HG02884 (cell line): ENCODE data around the gene TUBB3.
"Not testable (repeated sequence)": the region's sequence is repeated elsewhere in the genome, so short reads cannot be mapped to it uniquely, and the experiment has no call there.

Experiments used
- ATAC-seq: cut with Tn5 transposase; IDR thresholded peaks from one replicate; pipeline ENCODE4 v1.9.1; 2021; ENCODE audit warnings: mild to moderate bottlenecking, moderate library complexity; ENCODE audit not compliant: unreplicated experiment

TUBB3 gene

DNA sequence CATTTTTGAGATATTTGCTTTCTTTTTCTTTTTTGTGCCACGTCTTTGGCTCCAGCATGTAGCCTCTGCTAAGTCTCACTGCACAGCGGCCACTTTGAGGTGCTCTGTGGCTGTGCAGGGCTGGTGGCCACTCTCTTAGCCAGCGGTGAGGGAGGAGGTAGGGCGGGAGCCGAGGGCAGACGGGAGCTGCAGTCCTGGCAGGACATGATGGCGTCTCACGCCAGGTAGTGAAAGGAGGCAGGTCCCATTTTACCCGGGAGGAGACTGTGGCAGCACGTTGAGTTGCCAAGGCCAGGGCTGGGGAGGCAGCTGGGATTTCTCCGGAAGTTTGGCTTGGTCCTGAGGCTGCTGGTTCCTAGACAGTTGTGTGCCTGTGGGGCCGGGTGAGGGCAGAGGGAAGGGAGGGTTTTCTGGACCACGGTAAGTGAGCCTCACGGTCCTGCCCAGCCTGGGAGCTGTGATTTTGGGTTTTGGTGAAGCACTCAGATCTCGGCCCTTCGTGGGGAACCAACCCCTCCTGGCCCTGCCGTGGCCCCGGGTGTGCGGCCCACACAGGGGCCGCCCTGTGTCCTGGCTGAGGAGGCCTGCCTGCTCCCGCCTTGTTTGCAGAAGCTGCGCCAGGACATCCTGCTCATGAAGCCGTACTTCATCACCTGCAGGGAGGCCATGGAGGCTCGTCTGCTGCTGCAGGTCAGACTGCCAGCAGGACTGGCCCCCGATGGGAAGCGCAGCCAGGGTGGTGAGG lies 39.8 kb downstream of the TUBB3 start:
- no peak for ATAC-seq

DNA sequence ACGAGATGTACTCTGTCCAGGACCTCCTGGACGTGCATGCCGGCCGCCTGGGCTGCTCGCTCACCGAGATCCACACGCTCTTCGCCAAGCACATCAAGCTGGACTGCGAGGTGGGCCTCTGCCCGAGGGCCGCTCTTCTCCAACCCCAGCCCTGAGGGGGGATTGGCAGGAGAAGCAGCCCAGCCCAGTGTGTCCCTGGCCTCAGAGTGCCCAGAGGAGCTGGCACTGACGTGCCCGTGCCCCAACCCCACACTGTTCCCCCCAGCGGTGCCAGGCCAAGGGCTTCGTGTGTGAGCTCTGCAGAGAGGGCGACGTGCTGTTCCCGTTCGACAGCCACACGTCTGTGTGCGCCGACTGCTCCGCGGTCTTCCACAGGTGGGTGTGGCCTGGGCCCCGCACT lies 41.1 kb downstream of the TUBB3 start:
- ATAC-seq, result no peak

DNA sequence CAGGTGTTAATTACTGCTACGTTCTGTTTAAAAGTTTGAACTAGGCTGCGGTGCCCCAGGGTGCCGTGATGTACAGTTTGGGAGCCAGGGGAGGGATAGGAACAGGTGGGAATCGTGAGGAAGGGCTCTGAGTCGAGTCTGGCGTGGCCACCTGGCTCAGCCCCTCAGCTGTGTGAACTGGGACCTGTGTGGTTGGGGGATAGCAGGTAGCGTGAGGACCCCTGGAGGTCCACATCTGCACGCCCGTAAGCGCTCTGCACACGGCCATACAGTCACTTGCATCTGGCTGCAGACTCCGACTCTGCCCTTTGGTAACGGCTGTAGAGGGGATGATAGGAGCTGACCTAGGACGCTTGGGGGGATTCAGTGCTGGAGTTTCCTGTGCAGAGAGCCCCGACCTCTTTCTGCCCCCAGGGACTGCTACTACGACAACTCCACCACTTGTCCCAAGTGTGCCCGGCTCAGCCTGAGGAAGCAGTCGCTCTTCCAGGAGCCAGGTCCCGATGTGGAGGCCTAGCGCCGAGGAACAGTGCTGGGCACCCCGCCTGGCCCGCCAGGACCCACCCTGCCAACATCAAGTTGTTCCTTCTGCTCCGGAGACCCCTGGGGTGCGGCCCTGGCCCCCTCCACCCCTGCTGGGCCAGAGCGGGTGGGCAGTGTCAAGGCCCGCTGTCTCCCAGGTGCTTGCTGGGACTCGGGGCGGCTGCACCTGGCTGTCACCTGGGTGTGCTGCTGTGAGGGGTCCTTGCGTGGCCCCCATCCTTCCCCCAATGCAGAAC lies 42.5 kb downstream of the TUBB3 start:
- no peak for ATAC-seq

DNA sequence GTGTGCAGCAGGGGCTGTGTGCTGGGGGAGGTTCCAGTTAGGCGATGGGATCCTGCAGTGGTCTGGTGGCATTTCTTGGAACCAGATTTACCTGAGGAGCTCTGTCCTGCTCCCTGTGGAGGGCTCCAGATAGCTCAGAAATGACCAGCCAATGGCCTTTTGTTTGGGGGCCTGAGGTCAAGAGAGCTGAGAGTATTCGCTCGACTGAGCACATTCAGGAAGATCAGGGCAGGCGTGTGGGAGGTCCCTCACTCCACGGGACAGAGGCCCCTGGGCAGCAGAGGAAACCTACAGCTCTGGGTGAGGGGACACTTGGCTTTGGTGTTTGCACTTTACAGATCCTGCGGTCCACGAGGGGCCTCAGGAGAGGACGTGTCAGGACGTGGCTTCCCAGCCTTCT lies 43.6 kb downstream of the TUBB3 start:
- ATAC-seq, result no peak

DNA sequence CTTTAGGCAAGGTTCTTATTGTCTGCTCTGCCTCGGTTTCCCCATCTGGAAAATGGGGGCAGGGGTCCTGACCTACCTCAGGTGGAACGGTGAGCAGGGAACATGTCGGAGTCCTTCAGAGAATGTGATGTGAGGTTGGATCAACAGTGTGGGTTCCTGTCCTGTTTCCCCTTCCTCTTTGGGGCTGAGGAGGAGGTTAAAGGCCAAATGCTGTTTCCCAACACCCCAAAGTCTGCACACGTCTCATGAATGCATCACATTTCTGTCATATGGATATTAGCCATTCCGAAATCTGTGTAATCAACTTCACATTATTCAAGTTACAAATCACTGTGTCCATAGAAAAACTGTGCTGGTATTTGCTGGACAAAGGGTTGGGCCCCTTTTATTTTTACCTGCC lies 44.3 kb downstream of the TUBB3 start:
- not testable (repeated sequence) for ATAC-seq

DNA sequence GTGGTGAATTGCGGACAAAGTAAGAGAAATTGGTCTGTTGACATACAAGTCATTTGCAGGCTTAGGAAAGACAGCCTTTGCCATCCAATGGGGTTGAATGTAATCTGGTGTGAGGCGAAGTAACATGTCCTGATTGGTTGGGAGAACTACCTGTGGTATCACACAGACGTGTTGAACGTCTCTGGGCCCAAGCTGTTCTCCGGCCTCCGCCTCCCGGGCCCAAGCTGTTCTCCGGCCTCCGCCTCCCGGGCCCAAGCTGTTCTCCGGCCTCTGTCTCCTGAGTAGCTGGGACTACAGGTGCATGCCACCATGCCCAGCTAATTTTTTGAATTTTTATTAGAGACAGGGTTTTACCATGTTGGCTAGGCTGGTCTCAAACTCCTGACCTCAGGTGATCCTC lies 44.9 kb downstream of the TUBB3 start:
- ATAC-seq, result not testable (repeated sequence)

DNA sequence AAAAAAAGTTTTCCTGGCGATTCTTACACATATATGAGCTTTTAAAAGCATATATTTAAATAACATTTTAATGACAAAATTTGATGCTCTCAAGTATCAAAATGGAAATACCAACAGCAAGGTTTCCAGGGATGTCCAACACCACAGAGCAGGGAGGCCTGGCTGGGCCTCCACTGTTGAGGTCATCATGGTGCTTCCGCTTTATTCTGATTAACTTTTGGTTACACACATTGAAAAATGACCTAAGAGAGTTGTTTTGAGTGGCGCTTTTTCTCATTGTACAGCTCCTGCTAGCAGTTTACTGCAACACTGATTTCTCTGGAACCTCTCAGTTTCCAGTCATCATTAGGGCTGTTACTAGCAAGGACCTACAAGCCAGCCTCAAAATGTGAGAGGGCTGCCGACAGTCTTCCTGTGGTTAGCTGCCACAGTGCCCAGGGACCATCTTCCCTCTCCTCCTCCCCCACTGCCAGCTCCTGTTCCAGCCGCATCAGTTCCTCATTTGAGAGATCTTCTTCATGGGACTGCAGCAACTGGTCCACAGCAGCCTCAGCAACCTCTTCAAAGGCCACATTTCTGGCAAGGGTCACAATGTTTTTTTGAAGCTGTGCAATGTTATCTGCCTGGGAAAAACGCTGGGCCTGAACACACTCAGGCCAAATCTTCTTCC lies 46.7 kb downstream of the TUBB3 start:
- no peak for ATAC-seq

DNA sequence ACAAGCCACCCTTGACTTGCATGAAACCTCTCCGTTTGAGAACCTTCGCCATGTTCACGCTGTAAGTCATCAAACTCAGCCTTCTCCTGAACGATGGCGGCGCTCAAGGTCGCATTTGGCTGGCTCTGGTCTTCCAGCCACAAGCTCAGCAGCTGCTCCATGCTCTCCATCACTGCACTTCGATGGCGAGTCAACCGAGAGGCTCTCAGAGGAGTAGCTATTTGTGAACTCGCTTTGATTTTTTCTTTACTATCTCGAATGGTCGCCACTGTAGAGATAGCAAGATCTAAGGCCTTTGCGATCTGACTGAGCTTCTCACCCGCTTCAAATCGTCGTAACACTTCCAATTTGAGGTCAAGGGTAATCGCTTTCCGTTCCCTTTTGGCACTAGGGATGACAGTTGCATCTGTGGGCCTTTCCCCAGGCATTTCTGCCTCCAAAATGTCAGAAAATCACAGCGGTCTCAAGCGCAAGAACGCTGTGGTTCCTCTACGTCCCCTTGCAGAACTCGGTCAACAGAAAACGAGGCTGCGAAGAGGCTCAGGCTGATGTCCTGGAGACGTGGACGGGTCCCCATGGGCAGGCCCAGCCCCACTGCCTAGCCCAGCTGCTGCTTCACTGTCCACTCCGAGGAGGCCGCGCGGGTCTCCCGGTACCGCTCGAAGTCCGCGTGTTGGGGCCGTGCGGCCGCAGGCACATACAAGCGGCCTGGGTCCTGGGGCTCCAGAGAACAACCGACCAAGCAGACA lies 48.5 kb downstream of the TUBB3 start:
- no peak for ATAC-seq

DNA sequence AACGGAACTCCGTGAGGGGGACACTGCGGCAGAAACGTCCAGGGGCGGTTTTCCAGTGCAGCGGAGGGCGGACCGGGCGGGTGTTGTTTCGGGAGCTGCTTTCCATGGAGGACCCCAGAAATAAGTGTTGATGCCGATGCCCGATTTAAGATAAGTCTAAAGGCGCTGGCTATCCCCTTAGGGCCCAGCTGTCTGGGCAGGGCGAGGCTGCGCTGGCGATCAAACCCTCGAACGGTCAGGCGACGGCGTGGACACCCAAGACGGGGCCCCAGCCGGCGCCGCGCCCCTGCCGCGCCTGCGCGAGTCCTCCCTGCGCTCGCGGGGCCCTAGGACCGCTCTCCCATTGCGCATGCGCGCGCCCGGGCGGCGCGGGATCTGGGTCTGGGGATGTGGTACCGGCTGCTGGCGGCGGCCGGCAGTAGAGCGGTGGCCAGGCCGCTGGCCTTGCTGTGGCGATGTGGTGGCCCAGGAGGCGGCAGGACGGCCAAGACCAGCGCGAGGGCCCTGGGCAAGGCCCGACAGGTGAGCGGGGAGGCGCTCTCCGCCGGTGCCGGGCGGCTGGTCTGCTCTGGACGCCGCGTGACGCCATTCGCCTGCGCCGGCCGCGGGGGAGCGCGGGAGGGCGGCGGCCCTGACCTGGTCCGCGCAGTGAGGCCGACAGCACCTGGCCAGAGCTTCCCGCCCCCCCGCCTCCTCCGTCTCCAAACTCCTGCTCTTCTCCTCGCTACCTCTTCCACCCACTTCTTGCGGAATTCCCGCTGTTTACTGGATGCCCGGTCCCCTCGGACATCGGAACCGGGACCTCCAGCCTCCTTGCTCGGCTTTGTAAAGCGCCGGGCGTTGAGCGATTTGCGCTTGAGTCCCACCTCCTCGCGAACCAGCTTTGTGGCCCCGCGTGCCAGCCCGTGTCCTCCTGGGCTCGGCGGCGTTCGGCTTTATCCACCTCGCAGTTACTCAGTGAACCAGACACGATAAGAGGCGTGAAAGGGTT lies 49.4 kb downstream of the TUBB3 start:
- ATAC-seq, result peak; percentile 86

DNA sequence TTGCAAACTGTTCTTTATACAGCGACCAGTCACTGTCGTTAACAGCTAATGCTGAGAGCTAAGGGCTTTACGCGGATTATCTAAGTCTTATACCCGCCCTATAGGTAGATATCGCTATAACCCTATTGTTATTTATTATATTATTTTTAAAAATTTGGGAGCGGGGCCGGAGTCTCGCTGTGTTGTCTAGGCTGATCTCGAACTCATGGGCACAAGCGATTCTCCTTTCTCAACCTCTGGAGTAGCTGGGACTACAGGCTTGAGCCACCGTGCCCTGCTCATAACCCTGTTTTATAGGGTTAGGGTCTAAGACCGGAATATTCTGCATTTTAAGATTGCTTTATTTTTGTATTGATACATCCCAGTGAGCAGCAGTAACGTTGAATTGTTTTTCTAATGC lies 50.1 kb downstream of the TUBB3 start:
- no peak for ATAC-seq

DNA sequence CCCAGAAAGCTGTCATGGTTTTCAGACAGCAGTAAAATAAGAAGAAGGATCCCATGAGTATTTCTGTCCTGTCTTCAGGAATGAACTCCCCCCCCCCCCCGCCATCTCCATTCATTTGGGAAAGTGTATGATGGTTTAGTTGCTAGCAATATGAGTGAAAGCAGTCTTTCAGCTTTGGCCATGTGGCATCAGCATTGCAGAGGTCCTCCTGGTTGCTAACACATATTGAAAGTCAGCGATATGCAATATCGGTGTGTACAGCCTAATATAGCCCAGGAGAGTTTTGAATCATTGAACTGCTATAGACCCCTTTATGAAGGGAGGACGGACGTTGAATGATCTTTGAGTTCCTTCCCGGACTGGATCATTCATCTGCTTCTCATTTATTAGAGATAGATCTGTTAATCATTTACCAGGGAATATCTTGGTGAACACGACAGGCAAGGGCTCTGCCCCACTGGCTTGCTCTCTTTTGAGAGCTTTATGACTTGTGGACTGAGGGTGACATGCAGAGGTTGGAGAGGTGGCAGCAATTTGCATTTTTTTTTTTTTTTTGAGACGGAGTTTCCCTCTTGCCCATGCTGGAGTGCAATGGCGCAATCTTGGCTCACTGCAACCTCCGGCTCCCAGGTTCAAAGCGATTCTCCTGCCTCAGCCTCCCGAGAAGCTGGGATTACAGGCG lies 50.7 kb downstream of the TUBB3 start:
- no peak for ATAC-seq

DNA sequence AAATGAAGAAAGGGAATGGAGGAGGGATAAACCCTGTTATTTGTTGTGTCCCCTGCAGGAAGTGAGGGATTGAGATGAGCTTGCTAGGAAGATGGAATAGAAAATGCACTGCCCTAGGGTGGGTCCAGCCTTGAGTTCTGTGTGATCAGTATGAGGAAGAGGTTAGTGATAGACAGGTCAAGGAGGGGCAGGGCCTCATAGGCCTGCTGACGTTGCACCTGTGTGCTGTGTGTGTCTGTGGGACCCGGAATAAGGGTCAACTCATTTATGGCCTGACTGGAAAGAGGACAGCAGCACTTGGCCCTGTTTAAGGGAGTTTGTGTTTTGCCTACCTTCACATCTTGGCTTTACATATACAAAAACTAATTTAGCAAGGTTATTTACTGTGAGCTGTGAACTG lies 51.7 kb downstream of the TUBB3 start:
- no peak for ATAC-seq

DNA sequence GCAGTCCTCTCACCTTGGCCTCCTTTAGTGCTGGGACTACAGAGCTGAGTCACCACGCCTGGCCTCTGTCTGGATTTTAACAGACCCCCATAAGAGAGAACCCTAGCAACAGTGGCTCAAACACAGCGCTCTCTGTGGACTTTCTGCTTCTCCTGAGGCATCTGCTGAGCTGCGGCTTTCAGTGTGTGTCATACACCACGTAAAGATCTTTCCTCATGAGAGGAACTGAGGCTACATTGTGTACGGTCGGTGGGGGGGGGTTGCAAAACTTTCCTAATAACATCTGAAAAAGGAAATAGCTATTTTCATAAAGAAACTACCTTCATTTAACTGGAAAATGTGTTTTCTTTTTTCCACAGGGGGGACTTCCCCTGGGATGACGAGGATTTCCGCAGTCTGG lies 58.3 kb downstream of the TUBB3 start:
- ATAC-seq, result no peak

DNA sequence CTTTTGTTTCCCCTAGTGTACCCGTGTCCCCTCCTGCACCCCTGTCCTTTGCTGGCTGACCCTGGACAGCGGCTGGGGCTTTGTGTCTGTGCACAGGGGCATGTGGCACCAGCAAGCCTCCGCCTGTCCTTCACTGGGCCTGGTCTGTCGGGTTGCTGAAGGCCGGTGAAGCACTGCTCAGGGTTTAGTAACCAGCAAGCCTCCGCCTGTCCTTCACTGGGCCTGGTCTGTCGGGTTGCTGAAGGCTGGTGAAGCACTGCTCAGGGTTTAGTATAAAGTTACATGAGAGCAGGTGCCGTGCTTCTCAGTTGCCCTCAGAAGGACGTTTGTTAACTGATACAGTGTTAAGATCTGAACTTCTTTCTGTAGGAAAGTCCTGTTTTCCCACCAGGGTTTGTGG lies 59.2 kb downstream of the TUBB3 start:
- ATAC-seq, result no peak

DNA sequence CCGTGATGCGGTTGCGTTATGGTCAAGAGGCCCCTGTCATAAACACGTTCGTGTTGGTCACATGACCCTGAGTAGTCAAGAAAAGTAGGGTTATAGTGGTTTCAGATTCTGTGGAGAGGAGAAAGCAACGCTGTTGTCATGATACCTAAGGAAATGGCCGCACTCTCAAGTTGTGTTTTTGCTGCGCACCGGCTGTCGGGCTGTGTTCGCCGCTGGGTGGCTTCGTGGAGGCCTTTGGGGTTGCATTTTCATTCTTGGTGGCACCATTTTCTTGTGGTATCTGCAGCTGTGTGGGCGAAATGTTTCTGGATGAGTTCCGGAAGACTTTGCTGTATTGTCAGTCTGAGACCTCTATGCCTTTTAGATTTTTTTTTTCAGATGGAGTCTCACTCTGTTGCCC lies 60.4 kb downstream of the TUBB3 start:
- ATAC-seq, result no peak

DNA sequence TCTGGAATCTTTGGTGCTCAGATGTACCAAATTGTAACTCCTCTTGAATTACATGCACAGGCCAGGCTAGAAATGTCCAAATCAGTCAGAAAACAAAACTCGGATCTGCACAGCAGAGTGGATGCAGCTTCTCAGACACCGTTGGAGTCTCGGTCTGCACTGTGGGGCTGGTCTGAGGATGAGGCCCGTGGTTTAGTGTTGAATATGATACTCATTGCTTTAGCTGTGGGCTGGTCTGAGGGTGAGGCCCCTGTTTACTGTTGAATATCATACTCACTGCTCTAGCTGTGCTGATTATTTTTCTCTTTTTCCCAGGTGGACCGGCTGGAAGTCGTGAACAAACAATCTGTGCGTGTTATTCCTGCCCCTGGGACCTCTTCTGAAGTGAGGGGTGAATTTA lies 61.1 kb downstream of the TUBB3 start:
- ATAC-seq, result no peak

DNA sequence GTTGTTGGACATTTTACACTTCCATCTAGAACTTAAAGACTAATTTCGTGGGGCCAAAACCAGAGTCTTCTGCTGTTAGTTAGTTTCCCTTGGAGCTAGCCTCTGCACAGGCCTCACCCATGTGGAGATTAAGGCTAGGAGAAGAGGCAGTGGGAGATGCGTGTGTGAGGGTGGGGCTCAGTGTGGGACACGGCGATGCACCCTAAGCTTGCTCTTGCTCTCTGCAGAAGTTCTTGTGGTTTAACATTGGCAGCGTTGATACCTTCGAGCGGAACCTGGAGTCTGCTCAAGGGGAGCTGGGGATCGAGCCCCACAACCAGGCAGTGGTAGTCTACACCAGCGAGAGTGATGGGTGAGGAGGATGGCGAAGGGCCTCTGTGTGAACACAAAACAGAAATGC lies 62.1 kb downstream of the TUBB3 start:
- ATAC-seq, result no peak
